ENCODE data around the gene ATP11A.

Gene ATP11A

GRCh38 chr13:112721198-112722104 lies 31.6 kb downstream of the ATP11A start:
- no peak for TF ChIP-seq CTCF (conservative IDR thresholded peaks at IDR 0.05; ENCODE audit: low read depth, low read length)
- DNase-seq (ENCODE audit: low read depth): no peak
- H3K4me3 ChIP-seq (ENCODE audit: low read length): no peak overlapping the region

GRCh38 chr13:112722433-112723263 lies 32.8 kb downstream of the ATP11A start:
- H3K4me3 ChIP-seq (ENCODE audit: low read length): no peak overlapping the region
- peak; percentile 95 for DNase-seq (ENCODE audit: low read depth)
- TF ChIP-seq CTCF (conservative IDR thresholded peaks at IDR 0.05; ENCODE audit: low read depth, low read length): no peak

GRCh38 chr13:112723771-112724170 lies 33.9 kb downstream of the ATP11A start:
- no peak for TF ChIP-seq CTCF (conservative IDR thresholded peaks at IDR 0.05; ENCODE audit: low read depth, low read length)
- no peak for DNase-seq (ENCODE audit: low read depth)
- no peak overlapping the region for H3K4me3 ChIP-seq (ENCODE audit: low read length)

- TF ChIP-seq CTCF (conservative IDR thresholded peaks at IDR 0.05; ENCODE audit: low read depth, low read length): no peak
- no peak overlapping the region for H3K4me3 ChIP-seq (ENCODE audit: low read length)
- DNase-seq (ENCODE audit: low read depth): no peak
Observed at GRCh38 chr13:112724788-112725345, 35.0 kb downstream of the ATP11A start.

GRCh38 chr13:112725346-112726015 lies 35.6 kb downstream of the ATP11A start:
- TF ChIP-seq CTCF (conservative IDR thresholded peaks at IDR 0.05; ENCODE audit: low read depth, low read length): no peak
- H3K4me3 ChIP-seq (ENCODE audit: low read length): no peak overlapping the region
- DNase-seq (ENCODE audit: low read depth): no peak

GRCh38 chr13:112726016-112726767 lies 36.4 kb downstream of the ATP11A start:
- no peak for DNase-seq (ENCODE audit: low read depth)
- H3K4me3 ChIP-seq (ENCODE audit: low read length): no peak overlapping the region
- TF ChIP-seq CTCF (conservative IDR thresholded peaks at IDR 0.05; ENCODE audit: low read depth, low read length): no peak

All from retinal pigment epithelial cell (primary cell).